SH-SY5Y (cell line): ENCODE measurements around the gene FAM200A.

Source experiments
- GATA2 ChIP-seq: IDR thresholded peaks from 2 replicates; pipeline ENCODE4 v1.6.1; 2011; ENCODE audit warnings: mild to moderate bottlenecking, low read depth, low read length
- GATA3 ChIP-seq: IDR thresholded peaks from 2 replicates; pipeline ENCODE4 v1.6.1; 2011; ENCODE audit warnings: low read depth, mild to moderate bottlenecking, low read length, moderate library complexity

GRCh38 chr7:99543916-99544315 is 8.0 kb downstream of the FAM200A start:
- no peak for TF ChIP-seq GATA2
- no peak for TF ChIP-seq GATA3
